ENCODE results near the gene ANO7.

GRCh38 chr2:241185961-241186360, 2.5 kb upstream of the ANO7 start:
- TF ChIP-seq CREB5 (CRISPR knock-in tag; IDR thresholded peaks at IDR 0.05; ENCODE audit: low read depth) (no peak), ZNF8 (CRISPR knock-in tag; IDR thresholded peaks at IDR 0.05) (no peak)

Data from SK-N-SH treated with all-trans-retinoic acid at 6 μM for 48 hours (cell line).